Lower lobe of right lung (tissue), 2 donors: Measurements from ENCODE around the gene STRBP. TPM values are rescaled to one million over a fixed set of nuclear protein-coding genes. Genes with fewer than 3 reads are reported as not detected.

Experiments used
- ATAC-seq, 2 donors: fragments of 200-7000 bp; cut with Tn5 transposase; one replicate each; pipeline ENCODE4 v1.9.1; 2020 to 2022; ENCODE audit warnings: mild to moderate bottlenecking in 2 of 2, moderate library complexity in 2 of 2
- DNase-seq: peaks from one replicate; pipeline ENCODE4 v3.0.0-alpha.2; 2020
- H3K27ac ChIP-seq: fragments of 200-600 bp; one replicate; pipeline ENCODE4 v1.8.0; 2022
- H3K27me3 ChIP-seq: fragments of 200-600 bp; one replicate; pipeline ENCODE4 v1.8.0; 2022; ENCODE audit warnings: low read depth
- H3K36me3 ChIP-seq: fragments of 200-600 bp; one replicate; pipeline ENCODE4 v1.8.0; 2022; ENCODE audit warnings: mild to moderate bottlenecking
- H3K4me1 ChIP-seq: fragments of 200-600 bp; one replicate; pipeline ENCODE4 v1.8.0; 2022
- H3K4me3 ChIP-seq: fragments of 200-600 bp; one replicate; pipeline ENCODE4 v1.8.0; 2022; ENCODE audit warnings: mild to moderate bottlenecking
- H3K9me3 ChIP-seq: fragments of 200-600 bp; one replicate; pipeline ENCODE4 v1.8.0; 2022
- intact Hi-C: fragments of 100-400 bp; cut with DNase I; formaldehyde crosslinking; loops from one replicate; pipeline ENCODE4 v1.11.0; 2022
- total RNA-seq: library from RNA; stranded (reverse); fragmentation: NEBNext Ultra II Directional; extraction: Animal tissue kit (Norgen Biotek cat#: 25700); gene quantifications from one replicate; pipeline ENCODE4 v1.2.1, GENCODE V29; 2021
- TF ChIP-seq, protein P1 (sequence below): fragments of 200-600 bp; IDR thresholded peaks from one replicate; pipeline ENCODE4 v1.8.0; 2022; ENCODE audit warnings: antibody characterized with exemption, mild to moderate bottlenecking
- donor health status: DM: no; HTN: yes; CAD: no; lungs with severe emphysema.

The STRBP gene
- total RNA-seq, 1 donor from 2014 or later = 23.7 TPM

DNA sequence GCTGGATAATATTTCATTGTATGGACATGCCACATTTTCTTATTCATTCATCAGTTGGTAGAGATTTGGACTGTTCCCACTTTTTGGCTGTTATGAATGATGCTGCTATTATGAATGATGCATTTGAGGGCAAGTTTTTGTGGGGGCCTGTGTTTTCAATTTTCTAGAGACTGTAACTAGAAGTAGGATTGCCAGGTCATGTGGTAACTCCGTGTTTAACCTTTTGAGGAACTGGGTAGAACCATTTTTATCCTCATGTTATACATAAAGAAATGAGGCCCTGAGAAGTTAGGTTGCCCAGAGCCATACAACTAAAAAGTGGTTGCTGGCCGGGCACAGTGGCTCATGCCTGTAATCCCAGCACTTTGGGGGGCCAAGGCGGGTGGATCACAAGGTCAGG, 22.4 kb upstream of the STRBP start:
- Histone ChIP-seq H3K27me3 (no peaks in the 10 kb centered on the region), H3K4me1 (no peaks in the 10 kb centered on the region), H3K27ac (no peak overlapping the region), H3K4me3 (no peak overlapping the region), H3K9me3 (no peaks in the 10 kb centered on the region), H3K36me3 (no peaks in the 10 kb centered on the region)
- TF ChIP-seq, protein P1, sequence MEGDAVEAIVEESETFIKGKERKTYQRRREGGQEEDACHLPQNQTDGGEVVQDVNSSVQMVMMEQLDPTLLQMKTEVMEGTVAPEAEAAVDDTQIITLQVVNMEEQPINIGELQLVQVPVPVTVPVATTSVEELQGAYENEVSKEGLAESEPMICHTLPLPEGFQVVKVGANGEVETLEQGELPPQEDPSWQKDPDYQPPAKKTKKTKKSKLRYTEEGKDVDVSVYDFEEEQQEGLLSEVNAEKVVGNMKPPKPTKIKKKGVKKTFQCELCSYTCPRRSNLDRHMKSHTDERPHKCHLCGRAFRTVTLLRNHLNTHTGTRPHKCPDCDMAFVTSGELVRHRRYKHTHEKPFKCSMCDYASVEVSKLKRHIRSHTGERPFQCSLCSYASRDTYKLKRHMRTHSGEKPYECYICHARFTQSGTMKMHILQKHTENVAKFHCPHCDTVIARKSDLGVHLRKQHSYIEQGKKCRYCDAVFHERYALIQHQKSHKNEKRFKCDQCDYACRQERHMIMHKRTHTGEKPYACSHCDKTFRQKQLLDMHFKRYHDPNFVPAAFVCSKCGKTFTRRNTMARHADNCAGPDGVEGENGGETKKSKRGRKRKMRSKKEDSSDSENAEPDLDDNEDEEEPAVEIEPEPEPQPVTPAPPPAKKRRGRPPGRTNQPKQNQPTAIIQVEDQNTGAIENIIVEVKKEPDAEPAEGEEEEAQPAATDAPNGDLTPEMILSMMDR = no peak
- intact Hi-C loops = no loop called here
- ATAC-seq (no peak), DNase-seq (no peak)

DNA sequence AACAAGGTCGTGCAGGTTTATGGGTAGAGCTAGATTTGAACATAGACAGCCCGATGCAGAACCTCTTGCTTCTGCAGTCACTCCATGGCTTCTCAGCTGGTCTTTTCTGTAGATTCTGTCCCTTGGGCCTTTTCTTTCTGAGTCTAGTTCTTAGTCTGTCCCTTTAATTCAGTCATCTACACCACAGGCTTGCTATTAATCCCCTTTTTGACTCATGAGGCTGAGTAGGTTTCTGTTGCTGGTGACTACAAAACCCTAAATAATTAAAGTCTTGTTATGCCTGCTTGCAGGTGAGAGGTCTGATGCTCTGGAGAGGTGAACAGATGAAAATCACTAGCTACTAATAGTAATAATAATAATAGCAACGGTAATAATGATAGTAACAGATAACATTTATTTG, 19.3 kb upstream of the STRBP start:
- no peaks in the 10 kb centered on the region for H3K36me3 ChIP-seq
- H3K4me3 ChIP-seq = no peak overlapping the region
- H3K9me3 ChIP-seq = no peaks in the 10 kb centered on the region
- H3K27ac ChIP-seq = no peak overlapping the region
- intact Hi-C loops = no loop called here
- ATAC-seq = no peak
- DNase-seq = no peak
- H3K4me1 ChIP-seq = no peaks in the 10 kb centered on the region
- TF ChIP-seq, protein P1 = no peak
- H3K27me3 ChIP-seq = no peaks in the 10 kb centered on the region

DNA sequence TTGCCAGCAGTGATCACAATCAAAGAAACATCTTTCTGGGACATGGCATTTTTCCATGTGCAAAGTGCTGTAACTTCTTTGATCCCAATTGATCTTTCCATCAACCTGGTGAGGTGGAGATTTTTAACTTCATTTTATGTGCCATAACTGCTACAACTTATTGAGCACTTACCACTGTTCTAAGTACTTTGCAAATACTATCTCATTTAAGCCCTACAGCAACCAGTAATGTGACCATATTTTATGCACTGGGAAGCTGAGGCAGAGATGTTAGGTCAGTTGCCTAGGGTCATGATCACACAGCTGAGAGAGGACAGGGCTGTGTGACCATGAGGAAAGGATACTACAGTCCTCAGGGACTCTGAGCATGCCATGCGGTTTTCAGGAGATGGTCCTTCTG, 17.9 kb upstream of the STRBP start:
- Histone ChIP-seq H3K27ac (no peak overlapping the region), H3K4me3 (no peak overlapping the region), H3K9me3 (no peaks in the 10 kb centered on the region), H3K4me1 (no peaks in the 10 kb centered on the region), H3K27me3 (no peaks in the 10 kb centered on the region), H3K36me3 (no peaks in the 10 kb centered on the region)
- DNase-seq = no peak
- TF ChIP-seq, protein P1 = no peak
- ATAC-seq = no peak
- intact Hi-C loops = no loop called here

DNA sequence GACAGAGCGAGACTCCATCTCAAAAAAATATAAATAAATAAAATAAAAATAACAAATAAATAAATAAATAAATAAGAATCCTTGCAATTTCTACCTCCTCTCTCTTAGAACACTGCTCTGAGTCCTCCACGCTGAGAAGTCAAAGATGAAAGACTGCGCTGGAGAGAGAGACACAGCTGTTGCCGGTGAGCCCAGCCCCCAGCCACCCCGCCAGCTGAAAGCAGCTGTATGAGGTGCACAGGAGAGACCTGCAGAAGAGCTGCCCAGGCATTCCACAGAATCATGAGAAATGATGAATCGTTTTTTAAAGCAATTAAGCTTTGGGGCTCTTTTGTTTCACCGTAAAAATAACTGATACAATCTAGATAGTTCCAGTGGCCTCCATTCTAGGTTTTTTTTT, 16.3 kb upstream of the STRBP start:
- Histone ChIP-seq H3K4me1 (no peaks in the 10 kb centered on the region), H3K27me3 (no peaks in the 10 kb centered on the region), H3K9me3 (no peaks in the 10 kb centered on the region), H3K27ac (no peak overlapping the region), H3K4me3 (no peak overlapping the region), H3K36me3 (no peaks in the 10 kb centered on the region)
- intact Hi-C loops = no loop called here
- DNase-seq = no peak
- TF ChIP-seq, protein P1 = no peak
- ATAC-seq = no peak

DNA sequence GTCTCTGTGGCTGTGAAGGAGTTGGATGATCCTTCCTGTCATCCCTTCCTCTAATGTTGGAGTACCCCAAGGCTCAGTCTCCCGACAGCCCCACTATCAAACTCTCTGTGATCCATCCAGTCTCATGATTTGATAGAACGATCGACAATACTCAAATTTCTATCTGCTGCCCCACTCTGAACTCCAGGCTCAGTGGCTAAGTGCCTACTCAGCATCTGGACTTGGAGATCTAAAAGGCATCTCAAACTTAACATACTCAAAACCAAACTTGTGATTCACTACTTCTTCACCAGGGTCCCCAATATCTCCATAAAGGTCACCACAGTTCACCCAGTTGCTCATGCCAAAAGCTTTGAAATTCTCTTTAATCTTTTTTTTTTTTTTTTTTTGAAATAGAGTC, 15.1 kb upstream of the STRBP start:
- intact Hi-C loops = no loop called here
- H3K36me3 ChIP-seq = no peaks in the 10 kb centered on the region
- no peak overlapping the region for H3K27ac ChIP-seq
- H3K4me3 ChIP-seq = no peak overlapping the region
- no peaks in the 10 kb centered on the region for H3K4me1 ChIP-seq
- DNase-seq (no peak), ATAC-seq (no peak)
- no peaks in the 10 kb centered on the region for H3K27me3 ChIP-seq
- H3K9me3 ChIP-seq = no peaks in the 10 kb centered on the region
- TF ChIP-seq, protein P1 = no peak

DNA sequence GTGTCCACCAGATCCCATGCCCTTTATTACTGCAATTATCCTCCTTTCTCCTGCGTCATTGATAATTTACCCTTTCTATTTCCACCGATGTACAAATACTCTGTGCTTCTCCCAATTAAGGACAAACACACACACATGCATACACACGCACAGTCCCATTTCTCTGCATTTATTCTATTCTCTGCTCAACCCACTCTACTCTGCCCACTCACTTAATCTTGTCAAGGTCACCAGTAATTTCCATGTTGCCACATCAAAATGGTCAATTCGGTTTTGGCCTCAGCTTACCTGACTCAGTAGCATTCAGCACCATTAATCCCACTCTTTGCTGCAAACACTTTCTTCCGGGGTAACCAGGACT, 14.6 kb upstream of the STRBP start:
- Histone ChIP-seq H3K4me3 (no peak overlapping the region), H3K27ac (no peak overlapping the region), H3K9me3 (no peaks in the 10 kb centered on the region), H3K36me3 (no peaks in the 10 kb centered on the region), H3K4me1 (no peaks in the 10 kb centered on the region), H3K27me3 (no peaks in the 10 kb centered on the region)
- intact Hi-C loops = no loop called here
- DNase-seq (no peak), ATAC-seq (no peak)
- TF ChIP-seq, protein P1 = no peak
